Activated CD8-positive, alpha-beta T cell treated with anti-CD3 and anti-CD28 coated beads for 36 hours (primary cell): ENCODE measurements around the gene TMEM234. TPM values are rescaled to one million over a fixed set of nuclear protein-coding genes. Genes with fewer than 3 reads are reported as not detected.
A peak's percentile ranks its signal among the peaks of the same experiment; 100 is the strongest.

Experiments
- ATAC-seq: fragments of 200-7000 bp; cut with Tn5 transposase; one replicate; pipeline ENCODE4 v1.10.0; 2021; ENCODE audit warnings: mild to moderate bottlenecking, moderate library complexity
- CTCF ChIA-PET: fragments of 350-600 bp; sonication (Branson Sonifier 250); formaldehyde crosslinking; loops from one replicate; lab custom pipeline; 2021; ENCODE audit warnings: antibody characterized with exemption; lab: Charles Lee
- POLR2A ChIA-PET: fragments of 350-600 bp; sonication (Branson Sonifier 250); formaldehyde crosslinking; loops from one replicate; lab custom pipeline; 2021; ENCODE audit warnings: antibody characterized with exemption; lab: Charles Lee
- DNase-seq: peaks from one replicate; pipeline ENCODE4 v3.0.0-alpha.2; 2020
- H3K27ac Mint-ChIP-seq: one replicate; pipeline ENCODE4 v1.8.0; 2021; ENCODE audit warnings: mild to moderate bottlenecking, mixed read lengths
- H3K27me3 Mint-ChIP-seq: one replicate; pipeline ENCODE4 v1.8.0; 2021; ENCODE audit warnings: mixed read lengths
- H3K36me3 Mint-ChIP-seq: one replicate; pipeline ENCODE4 v1.8.0; 2021; ENCODE audit warnings: low read depth, mixed read lengths
- H3K4me1 Mint-ChIP-seq: one replicate; pipeline ENCODE4 v1.8.0; 2021; ENCODE audit warnings: low read depth, mixed read lengths
- H3K4me3 Mint-ChIP-seq: one replicate; pipeline ENCODE4 v1.8.0; 2021; ENCODE audit warnings: mild to moderate bottlenecking, moderate library complexity, mixed read lengths
- H3K9me3 Mint-ChIP-seq: one replicate; pipeline ENCODE4 v1.8.0; 2021; ENCODE audit warnings: mixed read lengths
- CTCF ChIP-seq: fragments of 200-600 bp; IDR thresholded peaks from one replicate; pipeline ENCODE4 v1.8.0; 2022; ENCODE audit warnings: antibody characterized with exemption, mild to moderate bottlenecking
- intact Hi-C: fragments of 100-400 bp; cut with micrococcal nuclease; formaldehyde crosslinking; loops from one replicate; pipeline ENCODE4 v1.10.0; 2022
- total RNA-seq, 2 experiments: library from RNA; stranded (reverse); gene quantifications; one replicate each; pipeline ENCODE4 v1.2.3, GENCODE V29; 2021

Gene TMEM234
- total RNA-seq, 2 experiments from 2014 or later: 6.9 to 7.7 TPM

- no peaks in the 10 kb centered on the region for H3K9me3 Mint-ChIP-seq
- ChIA-PET POLR2A (interaction anchor here (1.0 to 11.9 kb wide), 6 partner anchors 7 to 137 kb away, joined by 4 to 141 read pairs (median 16); partner anchors contain the start of genes IQCC, MARCKSL1 and TXLNA), CTCF (interaction anchor here (1.9 kb wide), 1 partner anchor 49 kb away, joined by 7 read pairs; the partner anchor contains the start of gene FAM167B)
- intact Hi-C loops: no loop called here
- H3K36me3 Mint-ChIP-seq: peaks cover 30% of the 10 kb centered on the region
- peaks cover 68% of the 10 kb centered on the region for H3K4me1 Mint-ChIP-seq
- peak overlapping the region; percentile 44 for H3K27ac Mint-ChIP-seq
- DNase-seq (no peak), ATAC-seq (no peak)
- no peak for TF ChIP-seq CTCF
- H3K4me3 Mint-ChIP-seq: peak overlapping the region; percentile 18
- no peaks in the 10 kb centered on the region for H3K27me3 Mint-ChIP-seq
Measured at GRCh38 chr1:32199043-32199716, 23.0 kb downstream of the TMEM234 start.

- POLR2A ChIA-PET: interaction anchor here (0.8 to 11.9 kb wide), 8 partner anchors 8 to 163 kb away, joined by 3 to 141 read pairs (median 7); partner anchors contain the start of genes IQCC, LCK and TXLNA
- Mint-ChIP-seq H3K4me3 (no peak overlapping the region), H3K27ac (peak overlapping the region; percentile 44)
Measured at GRCh38 chr1:32198237-32199042, 23.7 kb downstream of the TMEM234 start.

GRCh38 chr1:32197837-32198236 lies 24.3 kb downstream of the TMEM234 start:
- DNase-seq (no peak), ATAC-seq (no peak)
- peaks cover 79% of the 10 kb centered on the region for H3K4me1 Mint-ChIP-seq
- H3K36me3 Mint-ChIP-seq: peaks cover 42% of the 10 kb centered on the region
- ChIA-PET CTCF (interaction anchor here (2.6 kb wide), 1 partner anchor 18 kb away, joined by 12 read pairs; no protein-coding TSS in a partner anchor), POLR2A (interaction anchor here (0.6 to 11.9 kb wide), 12 partner anchors 9 to 462 kb away, joined by 3 to 141 read pairs (median 4); partner anchors contain the start of genes IQCC, LCK and TXLNA)
- no peak for TF ChIP-seq CTCF
- H3K27ac Mint-ChIP-seq: no peak overlapping the region
- H3K4me3 Mint-ChIP-seq: no peak overlapping the region
- no peaks in the 10 kb centered on the region for H3K27me3 Mint-ChIP-seq
- intact Hi-C loops: no loop called here
- H3K9me3 Mint-ChIP-seq: no peaks in the 10 kb centered on the region

More at GRCh38 chr1:32198237-32199042, 23.7 kb downstream of the TMEM234 start:
- peaks cover 36% of the 10 kb centered on the region for H3K36me3 Mint-ChIP-seq
- H3K4me1 Mint-ChIP-seq: peaks cover 73% of the 10 kb centered on the region
- TF ChIP-seq CTCF: no peak
- intact Hi-C loops: no loop called here
- DNase-seq: no peak
- no peaks in the 10 kb centered on the region for H3K9me3 Mint-ChIP-seq
- no peak for ATAC-seq
- CTCF ChIA-PET: interaction anchor here (2.6 kb wide), 1 partner anchor 17 kb away, joined by 12 read pairs; no protein-coding TSS in a partner anchor
- no peaks in the 10 kb centered on the region for H3K27me3 Mint-ChIP-seq

- no peak for TF ChIP-seq CTCF
- Mint-ChIP-seq H3K9me3 (no peaks in the 10 kb centered on the region), H3K27ac (no peak overlapping the region), H3K4me1 (peaks cover 74% of the 10 kb centered on the region), H3K4me3 (no peak overlapping the region), H3K27me3 (no peaks in the 10 kb centered on the region), H3K36me3 (peaks cover 49% of the 10 kb centered on the region)
- intact Hi-C loops: no loop called here
- no peak for DNase-seq
- ChIA-PET CTCF (interaction anchor here (1.0 to 2.6 kb wide), 2 partner anchors 19 to 51 kb away, joined by 4 to 12 read pairs; no protein-coding TSS in a partner anchor), POLR2A (interaction anchor here (0.6 to 11.9 kb wide), 12 partner anchors 10 to 463 kb away, joined by 3 to 141 read pairs (median 4); partner anchors contain the start of genes IQCC, LCK and TXLNA)
- no peak for ATAC-seq
Measured at GRCh38 chr1:32197074-32197473, 25.1 kb downstream of the TMEM234 start.
